NCI-H146 (cell line): ENCODE data around the gene CEP85.

Source experiments
- DNase-seq: peaks from one replicate; lab custom pipeline; 2025; lab: John Stamatoyannopoulos, UW

The CEP85 gene

DNA sequence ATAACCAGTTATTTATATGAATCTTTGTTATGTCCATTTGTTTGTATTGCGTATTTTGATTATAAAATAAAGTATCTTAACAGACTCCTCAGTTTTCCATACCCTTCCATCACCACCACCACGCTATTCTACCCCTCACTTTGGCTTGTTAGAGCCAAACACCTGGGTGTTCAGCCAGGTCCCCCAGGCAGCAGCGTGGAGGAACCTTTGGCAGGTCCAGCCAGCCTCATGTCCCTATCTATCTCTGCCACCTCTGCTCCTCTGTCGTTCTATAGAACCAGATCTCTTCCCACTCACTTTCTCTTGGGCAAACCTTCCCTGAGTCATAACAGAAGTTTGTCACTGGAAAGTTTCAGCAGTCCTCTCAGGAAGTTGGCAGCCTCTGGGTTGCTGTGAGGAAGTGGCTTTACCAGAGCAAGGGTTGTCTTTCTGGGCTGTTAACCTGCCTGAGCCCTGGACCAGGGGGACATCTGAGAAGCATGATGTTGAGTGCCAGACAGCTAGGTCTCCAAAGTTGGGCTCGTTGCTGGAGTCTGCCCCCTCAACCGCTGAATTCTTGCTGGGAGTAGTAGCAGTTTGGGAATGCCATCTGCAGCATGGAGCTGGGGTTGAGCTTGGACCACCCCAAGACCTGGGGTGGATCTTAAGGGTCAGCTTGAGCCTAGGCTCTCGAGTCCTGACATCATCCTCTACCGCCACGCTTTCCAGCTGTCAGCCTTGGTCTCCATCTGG, 44.9 kb downstream of the CEP85 start:
- no peak for DNase-seq

DNA sequence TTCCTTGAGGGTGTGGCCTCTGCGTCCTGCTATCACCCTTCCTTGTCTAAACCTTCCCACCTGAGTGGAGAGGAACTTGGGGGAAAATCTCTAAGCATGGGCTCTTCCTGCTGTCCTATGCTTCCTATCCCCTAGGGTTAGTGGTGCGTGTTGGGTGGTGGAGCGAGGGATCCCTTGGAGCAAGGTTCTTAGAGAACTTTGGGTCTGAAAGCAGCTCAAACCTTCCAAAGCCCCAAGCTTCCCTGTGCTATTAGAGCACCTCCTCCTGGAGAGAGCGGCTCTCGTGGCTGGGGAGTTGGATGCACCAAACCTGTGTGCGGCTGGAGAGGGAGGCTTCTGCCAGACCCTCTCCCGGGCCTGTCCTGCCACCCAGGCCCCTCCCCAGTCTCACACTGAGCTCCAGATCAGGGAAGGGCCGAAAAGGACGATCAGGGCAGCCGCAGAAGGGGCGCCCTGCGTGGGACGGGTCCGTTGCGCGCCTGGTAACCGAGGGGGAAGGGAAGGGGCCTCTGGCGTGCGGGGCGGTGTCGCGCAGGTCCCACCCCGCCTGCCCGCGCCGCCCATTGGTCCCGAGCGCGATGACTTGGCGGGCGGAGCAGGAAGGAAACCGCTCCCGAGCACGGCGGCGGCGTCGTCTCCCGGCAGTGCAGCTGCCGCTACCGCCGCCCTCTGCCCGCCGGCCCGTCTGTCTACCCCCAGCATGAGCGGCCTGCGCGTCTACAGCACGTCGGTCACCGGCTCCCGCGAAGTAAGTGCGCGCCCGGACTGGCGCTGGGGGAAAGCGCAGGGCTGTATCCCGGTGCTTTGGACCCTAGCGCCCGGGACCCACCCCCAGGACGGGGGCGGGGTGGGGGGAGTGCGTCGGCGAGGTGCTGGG, 45.7 kb downstream of the CEP85 start, which contains the start of gene SH3BGRL3:
Gene SH3BGRL3 (plus strand): TSS at position 631 of the 877 bp plus-strand sequence. CDS start 70 bp downstream, at position 701.
- peak; percentile 68 for DNase-seq

DNA sequence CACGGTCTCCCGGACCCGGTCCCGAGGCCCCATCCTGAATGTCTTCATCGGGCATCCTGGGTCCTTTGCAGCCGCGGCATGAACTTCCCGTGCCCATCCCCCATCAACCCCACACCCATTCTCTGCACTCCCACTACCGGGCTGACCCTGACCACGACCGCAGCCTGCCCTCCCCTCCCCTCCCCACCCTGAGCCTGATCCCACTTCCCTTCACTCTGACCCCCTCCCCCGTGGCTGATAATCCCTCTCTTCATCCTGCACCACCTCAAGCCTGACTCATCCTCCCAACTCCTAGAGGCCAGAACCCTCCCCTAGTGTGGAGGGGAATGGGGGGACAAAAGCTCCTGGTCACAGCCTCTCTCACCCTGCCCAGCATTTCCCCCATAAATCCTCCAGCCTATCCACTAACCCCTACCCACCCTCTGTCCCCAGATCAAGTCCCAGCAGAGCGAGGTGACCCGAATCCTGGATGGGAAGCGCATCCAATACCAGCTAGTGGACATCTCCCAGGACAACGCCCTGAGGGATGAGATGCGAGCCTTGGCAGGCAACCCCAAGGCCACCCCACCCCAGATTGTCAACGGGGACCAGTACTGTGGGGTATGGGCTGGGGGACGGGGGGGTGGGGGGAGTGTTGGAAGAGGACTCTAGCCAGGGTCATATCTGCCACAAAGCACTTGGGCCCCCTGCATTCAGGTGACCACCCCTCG, 46.5 kb downstream of the CEP85 start:
- DNase-seq, result no peak

DNA sequence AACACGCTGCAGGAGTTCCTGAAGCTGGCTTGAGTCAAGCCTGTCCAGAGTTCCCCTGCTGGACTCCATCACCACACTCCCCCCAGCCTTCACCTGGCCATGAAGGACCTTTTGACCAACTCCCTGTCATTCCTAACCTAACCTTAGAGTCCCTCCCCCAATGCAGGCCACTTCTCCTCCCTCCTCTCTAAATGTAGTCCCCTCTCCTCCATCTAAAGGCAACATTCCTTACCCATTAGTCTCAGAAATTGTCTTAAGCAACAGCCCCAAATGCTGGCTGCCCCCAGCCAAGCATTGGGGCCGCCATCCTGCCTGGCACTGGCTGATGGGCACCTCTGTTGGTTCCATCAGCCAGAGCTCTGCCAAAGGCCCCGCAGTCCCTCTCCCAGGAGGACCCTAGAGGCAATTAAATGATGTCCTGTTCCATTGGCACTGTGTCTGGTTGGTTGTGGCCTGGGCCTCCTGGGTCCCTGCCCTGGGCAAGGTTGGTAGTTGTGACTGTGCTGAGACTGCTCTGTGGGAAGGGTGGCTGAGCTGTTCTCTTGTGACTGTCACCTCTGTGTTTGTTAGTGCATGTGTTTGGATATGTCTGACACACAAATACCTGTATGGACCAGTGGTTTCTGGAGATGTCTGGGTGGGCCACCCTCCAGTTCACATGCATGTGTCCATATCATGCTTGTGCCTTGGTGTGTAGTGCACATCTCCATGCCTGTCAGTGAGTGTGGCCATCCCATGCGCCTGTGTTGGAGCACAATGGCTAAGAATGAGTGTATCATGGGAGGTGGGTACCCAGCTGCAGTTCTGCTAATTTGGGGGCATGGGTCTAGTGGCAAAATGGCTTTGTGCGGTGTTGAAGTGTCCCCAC, 47.3 kb downstream of the CEP85 start:
- no peak for DNase-seq

DNA sequence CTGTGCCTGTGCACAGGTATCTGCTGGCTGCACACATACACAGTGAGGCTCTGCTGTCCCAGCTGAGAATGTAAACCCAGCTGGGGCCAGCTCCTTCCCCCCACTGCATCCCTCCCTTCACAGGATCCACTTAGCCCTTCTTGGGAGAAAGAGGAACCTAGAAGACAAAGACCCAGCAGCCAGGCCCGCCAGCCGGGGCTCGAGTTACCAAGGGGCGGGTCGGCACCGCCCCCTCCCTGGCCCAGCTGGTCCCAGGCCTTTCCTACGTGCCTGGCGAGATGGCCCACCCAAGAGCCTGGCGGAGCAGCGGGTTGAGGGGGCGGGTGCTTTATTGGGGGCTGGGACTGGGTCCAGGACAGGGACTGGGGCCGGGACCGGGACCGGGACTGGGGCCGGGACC, 48.0 kb downstream of the CEP85 start:
- DNase-seq, result no peak

DNA sequence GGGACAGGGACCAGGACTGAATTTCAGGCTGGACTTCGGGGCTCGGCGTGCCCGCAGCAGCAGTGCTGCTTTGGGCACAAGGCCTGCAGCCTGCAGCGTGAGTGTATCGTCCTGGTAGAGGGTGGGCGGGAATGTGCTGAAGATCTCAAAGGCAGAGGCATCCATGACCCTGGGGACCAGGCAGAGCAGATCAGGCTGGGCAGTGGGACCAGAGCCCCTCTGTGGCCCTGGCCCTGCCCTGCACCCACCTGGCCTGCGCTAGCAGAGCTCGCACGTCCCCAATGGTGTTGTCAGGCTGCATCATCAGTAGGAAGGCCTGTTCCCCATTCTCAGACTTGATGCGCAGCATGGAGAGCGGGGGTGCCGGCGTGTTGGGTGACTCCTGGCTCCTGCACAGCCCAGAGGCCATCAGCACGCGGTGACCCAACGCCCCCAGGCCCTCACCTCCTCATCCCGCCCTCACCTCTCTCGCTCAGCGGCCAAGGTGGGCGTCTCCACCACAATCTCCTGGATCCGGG, 48.5 kb downstream of the CEP85 start:
- DNase-seq, result no peak

DNA sequence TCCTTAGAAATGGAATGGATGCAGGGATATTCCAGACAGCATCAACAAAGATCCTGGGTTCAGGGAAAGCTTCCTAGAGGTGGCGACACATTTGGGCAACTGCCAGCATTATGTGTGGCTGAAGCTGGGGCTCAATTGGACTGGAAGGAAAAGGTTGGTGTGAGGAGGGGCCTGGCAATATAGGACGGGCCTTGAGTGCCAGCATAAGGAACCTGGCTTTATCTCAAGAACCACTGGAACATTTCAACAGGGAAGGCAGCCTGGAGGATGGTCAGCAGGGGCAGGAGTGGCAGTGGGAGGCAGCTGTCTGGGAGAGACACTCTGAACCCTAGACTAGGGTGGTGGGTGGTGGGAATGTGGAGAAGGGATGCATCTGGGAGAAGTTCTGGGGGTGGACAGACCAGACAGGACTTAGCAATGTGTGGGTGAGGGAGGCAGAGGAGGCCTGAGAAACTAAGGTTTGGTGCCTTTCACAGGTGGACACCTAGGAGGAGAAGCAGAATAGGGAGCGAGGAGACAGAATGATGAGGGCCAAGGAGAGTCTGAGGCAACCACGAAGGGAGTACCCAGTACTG, 49.4 kb downstream of the CEP85 start:
- no peak for DNase-seq

DNA sequence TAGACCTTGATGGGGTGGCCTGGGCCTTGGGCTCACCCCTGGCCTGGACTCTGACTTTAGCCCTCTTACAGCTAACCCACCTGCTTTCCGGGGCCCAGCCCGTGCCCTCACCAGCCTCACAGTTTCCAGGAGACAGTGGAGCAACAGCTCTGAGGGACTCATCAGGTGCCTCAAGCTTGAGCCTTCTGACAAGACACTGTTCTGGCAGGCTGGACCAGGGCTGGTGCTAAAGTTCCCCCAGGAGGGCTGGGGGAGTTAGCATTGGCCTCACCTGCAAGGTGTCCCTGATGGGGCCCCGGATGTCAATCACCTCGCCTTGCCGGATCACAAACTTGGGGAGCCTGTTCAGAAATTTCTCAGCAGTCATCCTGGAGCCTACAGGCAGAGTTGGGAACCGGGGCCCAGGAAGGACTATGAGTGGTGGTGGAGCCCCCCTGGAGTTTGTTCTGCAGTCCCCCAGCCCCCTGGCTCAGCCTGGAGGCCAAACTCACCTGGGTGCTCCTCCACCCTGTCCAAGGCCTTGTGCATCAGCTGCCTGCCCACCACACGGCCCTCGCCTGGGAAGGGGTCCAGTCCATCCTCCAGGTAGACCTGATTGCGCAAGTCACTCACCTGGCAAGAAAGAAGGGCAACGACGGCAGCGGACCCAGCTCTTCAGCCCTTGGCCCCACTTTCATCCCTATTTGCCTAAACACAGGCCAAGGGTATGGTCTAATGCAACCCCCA, 50.0 kb downstream of the CEP85 start:
- no peak for DNase-seq

DNA sequence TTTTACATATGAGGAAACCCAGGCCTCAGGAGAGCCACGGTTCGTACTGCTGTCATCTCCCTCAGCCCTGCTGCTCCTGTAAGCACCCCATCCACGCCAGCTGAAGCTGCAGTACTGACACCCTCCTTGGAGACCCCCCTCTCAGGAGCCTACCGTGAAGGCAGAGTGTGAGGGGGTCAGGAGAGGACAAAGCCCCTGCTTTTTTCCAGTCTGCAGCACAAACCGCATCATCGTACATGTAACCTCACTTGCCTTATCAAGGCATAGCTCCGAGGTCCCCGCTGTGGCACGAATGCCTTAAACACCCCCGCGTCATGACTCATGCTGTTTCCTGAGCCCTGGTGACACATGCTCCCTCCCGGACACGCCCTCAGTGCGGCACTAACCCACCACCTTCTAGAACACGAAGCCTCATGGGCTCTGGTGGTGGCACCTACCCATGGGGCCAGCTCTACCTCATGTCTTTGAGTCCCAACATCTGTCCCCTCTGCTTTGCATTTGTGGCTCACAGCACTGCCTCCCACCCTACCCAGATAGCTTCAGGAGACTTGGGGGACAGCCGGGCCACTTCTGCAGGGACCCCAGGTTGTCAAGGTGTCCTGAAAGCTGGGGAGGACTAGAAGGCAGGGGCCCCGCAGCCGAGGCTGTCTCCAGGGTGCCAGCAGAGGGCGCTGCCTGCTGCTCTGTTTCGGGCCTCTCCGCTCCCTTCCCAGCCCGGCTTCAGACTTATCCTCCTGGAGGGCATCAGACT, 50.8 kb downstream of the CEP85 start:
- no peak for DNase-seq

DNA sequence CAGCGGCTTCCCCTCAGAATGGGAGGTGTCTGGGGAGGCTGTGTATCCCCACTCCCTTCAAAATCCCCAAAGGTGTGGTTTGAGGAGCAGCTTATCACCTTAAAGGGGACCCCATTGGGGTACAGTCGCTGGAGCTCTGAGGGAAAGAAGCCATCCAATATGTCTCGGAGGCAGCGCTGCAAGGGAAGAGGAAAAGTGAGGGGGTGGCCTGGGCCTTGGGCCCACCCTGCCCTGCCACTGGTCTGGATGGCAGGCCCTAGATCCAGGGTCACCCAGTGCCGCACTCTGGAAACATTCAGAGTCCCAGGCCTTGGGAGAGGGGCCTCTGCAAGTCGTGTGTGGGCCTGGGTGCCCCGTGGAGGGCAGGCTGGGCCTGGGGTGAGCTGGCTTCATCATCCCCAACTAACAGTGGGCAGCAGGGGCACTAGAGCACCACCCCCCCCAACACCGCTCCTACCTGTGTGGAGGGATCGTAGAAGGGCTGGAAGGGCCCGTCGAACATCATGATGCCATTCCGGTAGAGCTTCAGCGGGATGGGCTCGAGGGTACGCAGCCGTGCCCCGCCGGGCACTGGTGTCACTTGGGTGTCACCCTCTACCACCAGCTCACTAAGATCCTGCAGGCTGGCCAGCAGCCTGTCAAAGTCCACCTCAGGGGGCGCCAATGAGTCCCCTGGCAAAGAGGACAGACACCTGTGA, 51.5 kb downstream of the CEP85 start:
- no peak for DNase-seq

DNA sequence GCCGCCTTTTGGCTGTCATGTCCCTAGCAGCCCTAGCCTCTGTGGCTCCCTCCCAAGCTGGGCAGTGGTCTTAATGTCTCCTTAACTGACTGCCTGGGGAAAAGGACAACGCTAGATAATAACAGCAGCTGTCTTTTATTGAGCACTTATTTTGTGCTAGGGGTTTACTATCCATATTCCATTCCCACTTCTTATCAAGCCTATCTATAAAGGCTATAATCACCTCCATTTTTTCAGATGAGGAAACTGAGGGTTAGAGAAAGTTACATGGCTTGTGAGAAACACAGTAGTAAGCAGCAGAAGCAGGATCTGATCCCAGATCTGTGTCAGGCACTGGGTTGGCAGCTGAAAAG, 52.0 kb downstream of the CEP85 start:
- no peak for DNase-seq

DNA sequence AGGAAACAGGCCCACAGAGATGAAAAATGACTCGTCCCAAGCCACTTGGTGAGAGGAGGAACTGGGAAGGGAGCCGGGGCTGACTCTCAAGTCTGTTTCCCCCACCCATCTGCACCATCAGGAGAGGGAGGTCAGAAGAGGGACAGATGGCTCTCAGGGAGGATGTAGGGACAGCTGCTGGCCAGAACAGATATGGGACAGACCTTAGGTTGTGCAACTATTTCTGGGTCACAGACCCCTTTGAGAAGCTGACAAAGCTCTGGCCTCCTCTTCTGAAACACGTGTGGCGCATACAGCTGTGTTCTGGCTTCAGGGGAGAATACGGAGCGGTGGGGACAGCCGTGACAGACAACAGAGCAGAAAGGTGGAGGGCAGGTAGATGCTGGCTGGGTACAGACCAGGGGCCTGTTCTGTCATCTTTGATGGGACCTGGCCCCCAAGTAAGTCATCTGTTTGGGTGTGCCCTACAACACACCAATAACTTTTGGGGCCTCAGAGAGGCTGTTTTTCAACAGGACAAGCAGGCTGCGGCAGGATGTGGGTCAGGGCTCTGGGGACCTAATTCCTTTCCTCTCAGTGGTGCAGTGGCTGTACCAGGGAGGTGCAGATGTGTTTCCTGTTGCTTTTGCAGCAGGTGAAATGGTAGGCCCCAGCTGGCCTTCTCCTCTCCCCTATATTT, 53.2 kb downstream of the CEP85 start:
- DNase-seq, result no peak

DNA sequence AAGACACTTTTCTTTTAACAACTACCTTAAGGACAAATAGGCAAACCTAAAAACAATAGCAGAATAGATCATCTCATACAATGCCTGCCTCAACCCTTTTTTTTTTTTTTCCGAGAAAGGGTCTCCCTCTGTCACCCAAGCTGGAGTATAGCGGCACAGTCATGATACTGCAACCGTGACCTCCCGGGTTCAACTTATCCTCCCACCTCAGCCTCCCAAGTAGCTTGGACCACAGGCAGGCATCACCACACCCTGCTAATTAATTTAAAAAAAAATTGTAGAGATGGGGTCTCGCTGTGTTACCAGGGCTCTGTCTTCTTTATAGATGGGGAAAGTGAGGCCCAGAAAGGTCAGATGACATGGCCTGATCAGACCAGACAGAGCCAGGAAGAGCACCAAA, 53.8 kb downstream of the CEP85 start:
- DNase-seq, result no peak

DNA sequence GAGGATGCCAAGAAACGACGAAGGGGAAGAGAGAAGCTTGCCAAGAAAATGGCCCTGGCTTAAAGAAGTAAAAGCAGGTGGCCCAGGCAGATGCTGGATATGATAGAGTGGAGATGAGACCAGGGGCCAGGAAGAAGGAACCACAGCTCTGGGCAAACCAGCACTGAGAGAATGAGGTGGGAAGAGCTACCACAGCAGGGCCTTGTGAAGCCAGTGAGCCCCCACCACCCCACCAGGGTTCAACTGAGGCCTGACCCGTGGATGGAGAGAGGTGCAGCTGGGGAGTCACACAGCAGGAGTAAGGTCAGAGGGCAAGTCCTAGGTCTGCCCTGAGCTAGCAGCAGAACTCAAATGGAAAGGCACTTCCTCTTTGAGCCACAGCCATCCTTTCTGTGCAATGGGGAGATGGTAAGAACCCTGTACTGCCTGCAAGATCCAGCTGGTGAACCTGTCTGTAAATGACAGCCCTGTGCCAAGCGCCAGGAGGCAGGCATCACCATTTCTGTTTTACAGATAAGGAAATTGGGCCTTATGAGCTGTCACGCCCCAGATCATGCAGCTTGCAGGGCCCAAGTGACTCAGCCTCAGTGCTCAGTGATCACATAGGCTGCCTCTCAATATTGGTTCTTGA, 54.4 kb downstream of the CEP85 start:
- no peak for DNase-seq

DNA sequence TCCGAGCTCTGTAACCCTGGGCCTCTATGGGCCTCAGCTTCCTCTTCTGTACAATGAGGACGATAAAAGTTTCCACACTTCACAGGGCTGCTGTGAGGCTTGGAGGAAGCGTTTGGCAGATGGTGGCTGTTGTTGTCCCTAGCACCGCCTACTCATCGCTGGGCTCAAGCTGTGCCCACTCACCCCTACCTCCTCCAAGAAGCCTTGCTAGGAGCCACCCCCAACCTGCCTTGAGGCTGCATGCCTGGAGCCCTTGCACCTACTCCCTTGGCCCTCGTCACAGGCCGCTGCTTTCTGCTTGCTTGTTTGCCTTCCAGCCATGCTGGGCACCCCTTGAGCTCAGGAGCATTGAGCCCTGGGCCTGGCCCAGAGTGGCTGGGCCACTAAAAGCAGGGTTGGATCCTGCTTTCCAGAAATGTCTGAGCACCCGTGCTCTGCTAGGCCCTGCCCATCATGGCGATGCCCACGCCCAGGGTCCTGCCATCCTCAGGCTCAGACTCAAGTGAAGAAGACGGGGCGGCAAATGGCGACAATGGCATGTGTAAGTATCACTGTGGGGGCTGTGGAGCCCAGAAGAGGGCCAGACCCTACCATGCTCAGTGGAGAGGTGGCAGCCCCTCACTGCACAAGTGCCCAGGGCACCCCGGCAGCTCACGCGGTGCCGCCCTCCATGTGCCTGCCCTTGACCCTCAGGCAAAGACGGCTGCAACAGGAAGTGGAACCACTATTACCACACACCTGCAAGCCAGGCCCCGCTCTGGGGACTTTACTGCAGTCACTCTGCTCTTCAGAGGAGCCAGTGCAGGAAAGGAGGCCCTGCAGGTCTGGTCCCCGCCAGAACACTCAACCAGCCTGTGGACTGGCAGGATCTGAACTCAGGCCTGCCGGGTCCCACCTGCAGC, 55.4 kb downstream of the CEP85 start:
- no peak for DNase-seq

DNA sequence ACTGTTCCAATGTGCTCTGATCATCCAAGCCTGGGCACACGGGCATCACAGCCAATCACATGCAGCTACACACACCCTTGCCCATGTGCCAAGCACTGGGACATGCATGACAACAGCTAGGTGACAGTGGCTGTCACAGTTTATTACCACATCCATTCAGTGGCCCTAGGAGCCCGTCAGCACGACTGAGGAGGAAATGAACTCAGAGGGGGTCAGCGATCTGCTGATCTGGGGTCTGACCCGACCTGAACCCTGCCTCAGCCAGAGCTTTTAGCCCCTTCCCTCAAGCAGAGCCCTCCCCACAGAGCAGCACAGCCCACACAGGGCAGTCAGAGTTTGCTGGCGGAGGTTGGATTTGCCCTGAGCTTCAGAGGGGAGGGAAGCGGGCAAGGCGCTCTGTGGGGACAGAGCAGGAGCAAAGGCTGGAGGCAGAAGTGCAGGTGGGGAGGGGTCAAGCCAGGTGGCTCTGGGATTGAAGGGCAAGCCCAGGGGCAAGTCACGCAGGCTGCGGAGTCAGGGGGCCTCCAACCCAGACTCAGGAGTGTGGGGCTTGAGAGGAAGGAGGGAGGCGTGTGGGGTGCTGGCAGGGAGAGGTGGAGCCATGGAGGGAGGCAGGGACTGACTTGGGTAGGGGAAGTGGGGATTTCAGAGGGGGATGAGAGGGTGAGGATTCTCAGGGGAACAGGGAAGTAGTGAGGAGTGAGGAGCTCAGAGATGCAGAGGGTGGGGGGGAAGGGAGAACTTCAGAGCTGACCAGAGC, 56.3 kb downstream of the CEP85 start:
- no peak for DNase-seq
